Measurements from ENCODE around the gene SLC25A27. TPM values are rescaled to one million over a fixed set of nuclear protein-coding genes. Genes with fewer than 3 reads are reported as not detected.

SLC25A27 gene
- total and polyA plus RNA-seq, 2 of the 4 experiments (the other 2 are of a cell fraction) = 1.3 TPM; not detected in 1

GRCh38 chr6:46661483-46661882 is 8.7 kb downstream of the SLC25A27 start:
- ATAC-seq (ENCODE audit: low read depth) = no peak
- Histone ChIP-seq H3K36me3 (ENCODE audit: control insufficient read depth, insufficient read depth, low read length) (no peaks in the 10 kb centered on the region), H3K27ac (ENCODE audit: insufficient read depth, low read length) (no peak overlapping the region), H3K9me3 (ENCODE audit: control insufficient read depth, insufficient read depth, low read length) (no peaks in the 10 kb centered on the region), H2BK20ac (ENCODE audit: low read depth, low read length) (no peak overlapping the region), H2BK120ac (ENCODE audit: low read depth, low read length) (no peak overlapping the region), H3K9me1 (ENCODE audit: insufficient read depth, low read length) (no peaks in the 10 kb centered on the region), H4K8ac (ENCODE audit: low read depth in 2 of 2, low read length in 2 of 2) (no peak overlapping the region), H4K20me1 (ENCODE audit: insufficient read depth, low read length) (no peaks in the 10 kb centered on the region), H3K23ac (ENCODE audit: low read depth, low read length) (no peak overlapping the region), H2BK5ac (ENCODE audit: low read depth, low read length, poor library complexity, severe bottlenecking) (no peak overlapping the region), H3K27me3 (ENCODE audit: control insufficient read depth, insufficient read depth, low read length) (no peaks in the 10 kb centered on the region), H3K56ac (ENCODE audit: extremely low read depth, insufficient read depth, low read length) (no peak overlapping the region), H4K5ac (ENCODE audit: low read depth, low read length) (no peak overlapping the region), H3K79me1 (ENCODE audit: low read depth in 1 of 2, low read length in 2 of 2) (no peaks in the 10 kb centered on the region), H3K14ac (replicated peaks; ENCODE audit: low read depth, low read length) (no peak overlapping the region), H2AK5ac (ENCODE audit: low read depth, low read length) (no peak overlapping the region), H2AK9ac (replicated peaks; ENCODE audit: low read depth, low read length, poor library complexity) (no peak overlapping the region), H3K9ac (ENCODE audit: low read depth, low read length) (no peak overlapping the region), H3K4me2 (ENCODE audit: low read depth, low read length) (no peak overlapping the region), H2AFZ (replicated peaks; ENCODE audit: low read length, poor library complexity) (no peak overlapping the region), H2BK15ac (ENCODE audit: low read depth, low read length) (no peak overlapping the region), H3K4me3 (ENCODE audit: insufficient read depth, low read depth, low read length) (no peak overlapping the region), H3K4me1 (ENCODE audit: control insufficient read depth, insufficient read depth, low read length) (no peaks in the 10 kb centered on the region), H4K91ac (ENCODE audit: insufficient read depth, low read depth, low read length) (no peak overlapping the region), H3K18ac (ENCODE audit: low read depth, low read length) (no peak overlapping the region), H3K4ac (ENCODE audit: low read depth, low read length) (no peak overlapping the region)
- DNase-seq = no peak
- CTCF ChIA-PET = no interaction called here
- TF ChIP-seq RCOR1 (IDR thresholded peaks at IDR 0.05; ENCODE audit: insufficient replicate concordance, low read length) (no peak), FOS (IDR thresholded peaks at IDR 0.05; ENCODE audit: low read depth, low read length) (no peak)
- in situ Hi-C loops (cut with MboI; ENCODE audit: low sequenced_read_pairs) (no loop called here), intact Hi-C loops (cut with micrococcal nuclease) (no loop called here), dilution Hi-C loops (cut with HindIII; ENCODE audit: low sequenced_read_pairs, unreplicated experiment) (no loop called here)
- no TSS peak for BruUV-seq (replicated peaks)
- no CpG with 5 or more reads among the region's 2 CpGs for WGBS, 2 experiments (ENCODE audit: extremely low coverage in 2 of 2, insufficient read length in 1 of 2)
- POLR2A ChIA-PET (ENCODE audit: unreplicated experiment) = no interaction called here

All from IMR-90 (cell line).